GM21360 (cell line): ENCODE measurements around the gene MDM4.

Experiments
- ATAC-seq: cut with Tn5 transposase; IDR thresholded peaks from one replicate; pipeline ENCODE4 v1.9.1; 2021; ENCODE audit warnings: mild to moderate bottlenecking, moderate library complexity; ENCODE audit not compliant: unreplicated experiment

MDM4 gene

GRCh38 chr1:204602871-204603542 is 86.8 kb downstream of the MDM4 start:
- ATAC-seq, result no peak

GRCh38 chr1:204605791-204606190 is 89.6 kb downstream of the MDM4 start:
- no peak for ATAC-seq
